Ectodermal cell (in vitro differentiated cells): ENCODE results near the gene EWSR1.
"Not testable (repeated sequence)": the region's sequence is repeated elsewhere in the genome, so short reads cannot be mapped to it uniquely, and the experiment has no call there.

Experiments used
- H3K27ac ChIP-seq: 2 replicates; pipeline ENCODE4 v1.7.0; 2013; ENCODE audit warnings: mild to moderate bottlenecking, low read depth, low read length; ENCODE audit not compliant: insufficient read depth, poor library complexity, severe bottlenecking
- H3K27me3 ChIP-seq: 2 replicates; pipeline ENCODE4 v1.7.0; 2013; ENCODE audit warnings: mild to moderate bottlenecking, low read length; ENCODE audit not compliant: insufficient read depth, control insufficient read depth, poor library complexity, severe bottlenecking
- H3K36me3 ChIP-seq: one replicate; pipeline ENCODE4 v1.7.0; 2013; ENCODE audit warnings: low read length; ENCODE audit not compliant: control insufficient read depth, insufficient read depth
- H3K4me1 ChIP-seq: one replicate; pipeline ENCODE4 v1.7.0; 2013; ENCODE audit warnings: low read length; ENCODE audit not compliant: control insufficient read depth, insufficient read depth
- H3K4me3 ChIP-seq: 2 replicates; pipeline ENCODE4 v1.7.0; 2013; ENCODE audit warnings: low read depth, low read length, control low read depth; ENCODE audit not compliant: insufficient read depth
- H3K9me3 ChIP-seq: 2 replicates; pipeline ENCODE4 v1.7.0; 2013; ENCODE audit warnings: mild to moderate bottlenecking, low read length, moderate library complexity; ENCODE audit not compliant: control insufficient read depth
- WGBS, 2 experiments: methylation state at CpG; one replicate each; pipeline ENCODE4 v1.1.7; 2013; ENCODE audit warnings: missing lambda C conversion rate in 2 of 2; 5-methylcytosine and 5-hydroxymethylcytosine counted together

The EWSR1 gene

DNA sequence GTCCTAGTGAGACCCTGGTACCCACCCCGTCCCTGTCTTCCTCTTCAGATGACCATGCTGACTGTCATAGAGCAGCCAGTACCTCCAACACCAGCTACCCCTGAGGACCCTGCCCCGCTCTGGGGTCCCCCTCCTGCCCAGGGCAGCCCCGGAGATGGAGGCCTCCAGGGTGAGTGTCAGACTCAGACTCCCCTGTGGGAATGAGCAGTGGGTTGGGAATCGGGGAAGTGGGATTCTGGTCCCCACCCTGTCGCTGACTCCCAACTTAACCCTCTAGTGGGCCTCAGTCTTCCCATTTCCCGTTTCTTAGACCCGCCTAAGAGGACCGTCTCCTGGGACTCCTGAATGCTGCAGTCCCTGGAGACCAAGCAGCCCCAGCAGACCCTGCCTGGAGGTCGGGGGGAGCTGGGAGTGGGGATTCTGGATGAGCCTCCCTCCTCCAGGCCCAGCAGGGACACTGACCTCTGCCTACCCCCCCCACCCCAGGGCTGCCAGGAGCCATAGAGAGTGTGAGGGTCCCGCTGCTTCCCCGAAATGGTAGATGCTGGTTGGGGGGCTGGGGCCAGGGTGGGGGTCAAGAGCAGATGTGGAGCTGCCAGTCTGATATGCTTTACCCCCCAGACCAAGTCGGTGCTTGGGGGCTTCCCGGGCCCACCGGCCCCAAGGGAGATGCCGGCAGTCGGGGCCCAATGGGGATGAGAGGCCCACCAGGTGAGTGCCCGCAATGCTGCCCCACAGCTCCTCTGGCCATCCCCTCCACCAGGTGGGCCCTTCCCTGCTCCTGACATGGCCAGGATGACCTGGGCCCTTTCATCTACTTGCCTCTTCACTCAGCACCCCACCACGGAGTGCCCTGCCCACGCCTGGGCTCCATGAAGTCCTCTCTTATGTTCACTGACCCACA is 36.8 kb upstream of the EWSR1 start:
- Histone ChIP-seq H3K4me3 (no peak overlapping the region), H3K4me1 (peaks cover under 1% of the 10 kb centered on the region), H3K36me3 (no peaks in the 10 kb centered on the region), H3K27ac (no peak overlapping the region), H3K27me3 (no peaks in the 10 kb centered on the region), H3K9me3 (no peaks in the 10 kb centered on the region)
- WGBS, 2 experiments: 92 to 94% methylated on average over 19 of the region's 19 CpGs

DNA sequence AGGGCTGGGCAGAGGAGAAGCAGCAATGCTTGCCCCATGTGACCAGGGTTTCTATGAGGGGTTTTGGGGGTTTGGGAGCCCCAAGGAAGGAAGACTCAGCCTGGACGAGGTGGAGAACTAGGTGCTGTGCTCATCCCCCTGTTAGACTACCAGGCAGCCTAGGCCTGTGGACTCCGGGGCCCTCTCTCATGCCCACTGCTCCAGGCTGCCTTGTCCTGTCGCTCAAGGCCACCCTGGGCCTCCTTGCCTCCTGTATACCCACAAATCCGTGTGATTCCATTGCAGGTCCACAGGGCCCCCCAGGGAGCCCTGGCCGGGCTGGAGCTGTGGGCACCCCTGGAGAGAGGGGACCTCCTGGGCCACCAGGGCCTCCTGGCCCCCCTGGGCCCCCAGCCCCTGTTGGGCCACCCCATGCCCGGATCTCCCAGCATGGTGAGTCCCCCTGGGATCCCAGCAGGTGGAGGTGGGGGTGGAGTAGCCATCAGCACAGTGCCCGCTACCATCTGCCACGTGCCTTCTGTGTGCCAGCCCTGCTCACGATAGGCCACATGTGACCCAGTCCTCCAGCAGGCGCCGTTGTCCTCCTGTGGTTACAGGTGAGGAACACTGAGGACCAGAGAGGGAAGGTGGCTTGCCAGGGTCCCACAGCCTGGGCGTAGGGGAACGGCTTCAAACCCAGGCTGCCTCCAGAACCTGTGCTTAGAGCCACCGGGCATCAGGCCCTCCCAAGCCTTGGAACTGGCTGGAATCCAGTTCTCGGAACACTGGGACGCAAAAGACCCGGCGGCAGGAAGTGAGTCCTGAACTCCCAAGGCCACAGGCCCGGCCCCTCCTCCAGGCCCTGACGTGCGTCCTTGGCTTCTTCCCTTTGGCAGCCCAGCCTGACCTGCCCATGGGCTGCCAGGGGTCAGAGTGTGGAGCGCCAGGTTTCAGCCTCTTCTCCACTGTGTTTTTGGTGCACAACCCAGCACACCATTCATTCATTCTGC is 35.8 kb upstream of the EWSR1 start:
- H3K36me3 ChIP-seq: no peaks in the 10 kb centered on the region
- H3K4me3 ChIP-seq: no peak overlapping the region
- H3K9me3 ChIP-seq: no peaks in the 10 kb centered on the region
- no peak overlapping the region for H3K27ac ChIP-seq
- no peaks in the 10 kb centered on the region for H3K27me3 ChIP-seq
- no peaks in the 10 kb centered on the region for H3K4me1 ChIP-seq
- 86 to 88% methylated on average over 22 of the region's 22 CpGs for WGBS, 2 experiments

DNA sequence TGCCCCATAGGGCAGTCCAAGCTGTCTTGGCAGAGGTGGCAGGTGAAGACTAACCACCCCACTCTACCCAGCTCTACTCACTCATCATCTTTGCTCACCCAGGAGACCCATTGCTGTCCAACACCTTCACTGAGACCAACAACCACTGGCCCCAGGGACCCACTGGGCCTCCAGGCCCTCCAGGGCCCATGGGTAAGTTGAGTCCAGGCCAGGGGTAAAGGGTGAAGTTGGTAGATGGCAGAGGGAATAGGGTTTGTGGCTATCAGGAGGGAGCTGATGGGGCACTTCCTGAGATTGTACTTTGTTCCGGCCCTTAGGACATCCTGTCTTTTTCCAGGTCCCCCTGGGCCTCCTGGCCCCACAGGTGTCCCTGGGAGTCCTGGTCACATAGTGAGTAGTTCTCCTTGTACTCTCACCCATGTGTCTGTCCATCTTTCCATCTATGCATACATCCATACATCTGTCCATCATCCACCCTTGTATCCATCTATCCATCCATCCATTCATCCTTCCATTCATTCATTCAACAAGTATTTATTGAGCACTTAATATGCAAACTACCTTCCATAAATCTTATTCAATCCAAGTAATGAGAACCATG is 34.7 kb upstream of the EWSR1 start:
- no peaks in the 10 kb centered on the region for H3K36me3 ChIP-seq
- H3K27me3 ChIP-seq: no peaks in the 10 kb centered on the region
- WGBS, 2 experiments: 89 to 92% methylated on average over 1 of the region's 1 CpG
- H3K4me1 ChIP-seq: no peaks in the 10 kb centered on the region
- no peak overlapping the region for H3K27ac ChIP-seq
- H3K9me3 ChIP-seq: no peaks in the 10 kb centered on the region
- H3K4me3 ChIP-seq: no peak overlapping the region

DNA sequence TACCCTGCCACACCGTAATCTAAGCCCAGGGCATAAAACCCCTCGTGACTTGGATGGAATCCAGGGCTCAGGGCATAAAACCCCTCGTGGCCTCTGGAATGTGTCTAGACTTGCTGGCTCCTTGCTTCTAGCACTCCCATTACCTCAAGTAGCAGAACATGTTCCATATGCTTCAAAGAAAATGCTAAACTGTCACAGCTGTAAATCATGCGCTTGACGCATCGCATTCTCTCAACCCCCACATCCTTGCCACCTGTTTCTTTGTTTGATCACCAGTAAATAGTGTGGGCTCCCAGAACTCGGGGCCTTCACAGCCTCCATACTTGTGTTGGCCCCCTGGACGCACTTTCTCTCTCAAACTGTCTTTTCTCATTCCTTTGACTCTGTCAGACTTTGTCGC is 27.6 kb upstream of the EWSR1 start:
- H3K27ac ChIP-seq, H3K36me3 ChIP-seq, H3K4me3 ChIP-seq, H3K9me3 ChIP-seq, H3K27me3 ChIP-seq, H3K4me1 ChIP-seq: not testable (repeated sequence)
- WGBS, 2 experiments: 92 to 93% methylated on average over 9 of the region's 9 CpGs

DNA sequence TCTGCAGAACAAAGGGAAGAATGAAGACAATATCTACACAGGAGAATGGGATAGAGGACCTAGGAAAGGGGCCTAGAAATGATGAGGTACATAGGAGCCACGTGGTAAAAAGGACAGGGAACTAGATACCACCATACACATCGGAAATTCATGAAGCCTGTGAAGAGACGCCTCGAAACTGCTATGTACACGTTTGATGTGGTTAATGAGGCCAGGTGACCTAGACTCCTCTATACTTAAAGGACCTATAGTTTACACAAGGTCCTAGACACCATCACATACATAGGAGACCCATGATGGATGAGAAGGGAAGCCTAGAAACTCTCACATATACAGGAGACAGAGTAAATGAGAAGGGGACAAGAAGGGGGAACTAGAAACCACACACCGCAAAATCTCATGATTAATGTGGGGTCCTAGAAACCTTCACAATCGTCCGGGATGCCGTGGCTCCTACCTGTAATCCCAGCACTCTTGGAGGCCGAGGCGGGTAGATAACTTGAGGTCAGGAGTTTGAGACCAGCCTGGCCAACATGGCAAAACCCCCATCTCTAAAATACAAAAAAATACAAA is 24.1 kb upstream of the EWSR1 start:
- Histone ChIP-seq H3K36me3 (peaks cover 4% of the 10 kb centered on the region), H3K4me1 (no peaks in the 10 kb centered on the region), H3K4me3 (no peak overlapping the region), H3K27me3 (no peaks in the 10 kb centered on the region), H3K9me3 (no peaks in the 10 kb centered on the region), H3K27ac (no peak overlapping the region)
- WGBS, 2 experiments: 92 to 94% methylated on average over 11 of the region's 11 CpGs

DNA sequence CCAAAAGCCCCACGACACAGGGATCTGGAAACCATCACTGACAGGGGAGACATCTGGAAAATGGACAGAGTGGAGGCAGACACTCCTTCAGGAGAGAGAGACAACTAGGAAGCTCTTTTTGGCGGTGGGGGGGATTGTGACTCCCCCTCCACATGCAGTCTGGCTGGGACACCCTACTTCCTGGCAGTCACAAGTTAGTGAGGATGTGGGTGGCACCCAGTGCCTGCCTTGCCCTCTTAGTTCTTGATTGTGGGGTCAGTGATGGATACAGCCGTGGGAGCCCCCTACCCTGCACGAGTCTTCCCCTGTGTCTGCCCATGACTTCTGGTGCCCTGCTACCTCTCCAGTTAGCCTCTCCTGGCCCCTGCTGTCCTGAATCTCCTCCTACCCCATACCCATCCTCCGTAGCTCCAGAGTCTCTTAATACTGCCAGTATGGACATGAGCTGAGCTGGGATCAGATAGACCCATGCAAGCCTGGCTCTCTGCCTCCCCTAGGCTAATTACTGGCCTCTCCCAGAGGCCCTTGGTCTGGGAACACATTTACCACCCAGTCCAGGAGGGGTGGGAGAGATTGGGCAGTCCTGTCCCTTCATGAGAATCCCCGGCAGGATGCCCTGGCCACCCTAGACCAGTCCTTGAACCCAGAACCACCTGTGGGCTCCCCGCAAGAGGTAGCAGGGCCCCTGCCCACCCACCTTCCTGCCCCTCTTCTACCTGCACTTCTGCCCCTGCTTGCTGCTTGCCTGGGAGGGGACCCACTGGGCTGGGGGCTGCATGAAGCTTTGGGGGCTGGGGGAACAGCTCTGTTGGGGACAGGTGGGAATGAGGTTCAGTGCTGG is 23.1 kb upstream of the EWSR1 start:
- no peaks in the 10 kb centered on the region for H3K9me3 ChIP-seq
- no peaks in the 10 kb centered on the region for H3K4me1 ChIP-seq
- WGBS, 2 experiments: 87 to 88% methylated on average over 7 of the region's 7 CpGs
- H3K4me3 ChIP-seq: no peak overlapping the region
- H3K27me3 ChIP-seq: no peaks in the 10 kb centered on the region
- no peak overlapping the region for H3K27ac ChIP-seq
- H3K36me3 ChIP-seq: peaks cover 4% of the 10 kb centered on the region

DNA sequence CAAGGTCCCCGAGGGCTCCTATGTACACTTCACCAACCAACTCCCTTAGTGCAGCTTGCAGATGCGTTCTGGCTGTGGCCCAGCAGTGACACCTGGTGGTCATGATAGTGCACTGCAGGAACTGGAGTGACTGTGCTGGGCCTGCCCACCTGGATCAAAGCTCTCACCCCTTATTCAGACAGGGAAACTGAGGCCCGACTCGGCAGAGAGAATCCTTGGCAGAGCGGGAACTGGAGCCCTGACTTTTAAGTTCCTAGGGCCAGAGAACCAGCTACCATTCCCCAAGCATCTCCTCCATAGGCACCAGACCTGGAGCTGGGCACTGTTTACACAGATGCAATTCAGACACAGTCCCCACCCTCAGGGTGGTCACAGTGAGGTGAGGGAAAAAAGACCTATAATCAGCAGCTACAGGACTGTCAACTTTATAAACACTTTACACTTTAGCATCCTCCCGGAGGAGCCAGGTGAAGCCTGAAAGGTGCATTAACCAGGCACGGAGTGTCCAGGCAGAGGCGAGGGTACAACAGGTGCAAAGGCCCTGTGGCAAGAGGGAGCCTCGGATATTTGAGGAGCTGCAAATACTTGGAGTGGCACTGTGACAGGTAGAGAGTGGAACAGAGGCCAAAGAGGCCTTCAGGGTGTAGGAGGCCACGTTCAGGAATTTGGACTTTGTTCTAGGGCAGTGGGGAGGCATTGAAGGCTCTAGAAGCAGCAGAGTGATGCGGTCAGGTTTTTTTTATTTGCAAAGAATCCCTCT is 22.3 kb upstream of the EWSR1 start:
- Histone ChIP-seq H3K27ac (no peak overlapping the region), H3K9me3 (no peaks in the 10 kb centered on the region), H3K4me3 (no peak overlapping the region), H3K4me1 (no peaks in the 10 kb centered on the region), H3K36me3 (peaks cover 4% of the 10 kb centered on the region), H3K27me3 (no peaks in the 10 kb centered on the region)
- 54 to 57% methylated on average over 11 of the region's 11 CpGs for WGBS, 2 experiments

DNA sequence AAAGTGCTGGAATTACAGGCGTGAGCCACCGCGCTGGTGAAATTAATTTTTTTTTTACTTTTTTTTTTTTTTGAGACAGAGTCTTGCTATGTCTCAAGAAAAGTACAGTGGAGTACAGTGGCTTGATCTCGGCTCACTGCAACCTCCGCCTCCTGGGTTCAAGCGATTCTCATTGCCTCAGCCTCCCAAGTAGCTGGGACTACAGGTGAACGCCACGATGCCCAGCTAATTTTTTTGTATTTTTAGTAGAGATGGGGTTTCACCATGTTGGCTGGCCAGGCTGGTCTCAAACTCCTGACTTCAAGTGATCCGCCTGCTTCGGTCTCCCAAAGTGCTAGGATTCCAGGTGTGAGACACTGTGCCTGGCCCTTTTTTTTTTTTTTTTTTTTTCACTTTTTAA is 20.2 kb upstream of the EWSR1 start:
- H3K4me1 ChIP-seq, H3K4me3 ChIP-seq, H3K36me3 ChIP-seq, H3K27ac ChIP-seq, H3K27me3 ChIP-seq, H3K9me3 ChIP-seq: not testable (repeated sequence)
- WGBS, 2 experiments: 91 to 97% methylated on average over 10 of the region's 10 CpGs

DNA sequence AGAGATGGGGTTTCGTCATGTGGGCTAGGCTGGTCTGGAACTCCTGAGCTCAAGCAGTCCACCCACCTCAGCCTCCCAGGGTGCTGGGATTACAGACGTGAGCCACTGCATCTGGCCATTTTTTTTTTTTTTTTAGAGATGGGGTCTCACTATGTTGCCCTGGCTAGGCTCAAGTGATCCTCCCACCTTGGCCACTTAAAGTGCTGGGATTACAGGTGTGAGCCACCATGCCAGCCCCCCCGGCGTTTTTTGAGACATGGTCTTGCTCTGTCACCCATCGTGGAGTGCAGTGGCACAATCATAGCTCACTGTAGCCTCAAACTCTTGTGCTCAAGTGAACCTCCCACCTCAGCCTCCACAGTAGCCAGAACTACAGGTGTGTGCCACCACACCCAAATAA is 16.8 kb upstream of the EWSR1 start:
- Histone ChIP-seq H3K27ac (no peak overlapping the region), H3K27me3 (no peaks in the 10 kb centered on the region), H3K4me3 (no peak overlapping the region), H3K9me3 (no peaks in the 10 kb centered on the region), H3K4me1 (peaks cover 7% of the 10 kb centered on the region), H3K36me3 (no peaks in the 10 kb centered on the region)
- WGBS, 2 experiments: 88 to 92% methylated on average over 5 of the region's 5 CpGs
